GM08714 (cell line): ENCODE data around the gene GMIP.
"Not testable (repeated sequence)": the region's sequence is repeated elsewhere in the genome, so short reads cannot be mapped to it uniquely, and the experiment has no call there.

ENCODE experiments used
- H3K4me3 ChIP-seq: fragments of 200-500 bp; sonication (Bioruptor generic); 2 replicates; pipeline ENCODE4 v1.5.1; 2014; ENCODE audit warnings: mild to moderate bottlenecking, low read length, inconsistent platforms
- ZNF274 ChIP-seq: IDR thresholded peaks from 2 replicates; pipeline ENCODE4 v1.6.1; 2012; ENCODE audit warnings: mild to moderate bottlenecking, low read depth, low read length

GMIP gene

DNA sequence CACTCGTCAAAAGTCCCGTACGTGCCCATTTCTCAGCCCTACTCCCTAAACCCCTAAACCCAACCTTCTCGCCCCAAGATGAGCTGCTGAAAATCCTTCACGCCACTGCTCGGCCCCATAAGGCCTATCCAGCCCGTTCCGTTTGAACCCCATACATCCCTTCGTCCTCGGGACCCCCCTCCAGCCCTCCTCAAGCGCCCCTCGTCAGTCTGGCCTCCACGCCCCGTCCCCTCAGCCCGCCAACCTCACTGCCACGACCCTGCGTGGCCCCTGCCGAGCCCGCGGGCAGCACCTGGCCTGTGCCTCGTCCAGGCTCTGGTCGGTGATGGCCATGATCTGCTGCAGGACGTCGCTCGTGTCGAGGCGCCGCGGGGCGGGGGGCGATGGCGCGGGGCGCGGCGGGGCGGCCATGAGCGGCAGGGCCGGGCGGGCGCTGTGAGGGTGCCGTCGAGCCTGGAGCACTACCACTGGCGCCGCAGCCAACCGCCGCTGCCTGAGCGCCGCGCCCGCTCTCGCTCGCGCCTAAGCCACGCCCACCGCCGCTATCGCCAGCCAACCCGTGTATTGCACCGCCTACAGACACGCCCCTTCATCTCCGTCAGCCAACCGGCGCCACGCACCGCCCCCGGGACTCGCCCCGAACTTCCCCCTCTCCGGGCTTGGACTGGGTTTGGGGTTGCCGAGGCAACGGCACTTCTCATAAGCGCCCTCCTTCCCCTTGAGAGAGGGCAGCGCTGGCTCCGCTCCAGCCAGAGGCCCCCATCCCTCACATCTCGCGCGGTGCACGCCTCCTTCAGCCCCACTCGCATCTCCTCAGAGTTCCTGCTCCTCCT lies 25.0 kb downstream of the GMIP start, which contains the start of gene PBX4:
PBX4 (minus strand) TSS at position 469 of the 833 bp plus-strand sequence; CDS start at position 411, 58 bp downstream.
- peak within 1 kb of the TSS; percentile 23; the same call in 1 of the 2 replicates for H3K4me3 ChIP-seq
- TF ChIP-seq ZNF274: no peak

DNA sequence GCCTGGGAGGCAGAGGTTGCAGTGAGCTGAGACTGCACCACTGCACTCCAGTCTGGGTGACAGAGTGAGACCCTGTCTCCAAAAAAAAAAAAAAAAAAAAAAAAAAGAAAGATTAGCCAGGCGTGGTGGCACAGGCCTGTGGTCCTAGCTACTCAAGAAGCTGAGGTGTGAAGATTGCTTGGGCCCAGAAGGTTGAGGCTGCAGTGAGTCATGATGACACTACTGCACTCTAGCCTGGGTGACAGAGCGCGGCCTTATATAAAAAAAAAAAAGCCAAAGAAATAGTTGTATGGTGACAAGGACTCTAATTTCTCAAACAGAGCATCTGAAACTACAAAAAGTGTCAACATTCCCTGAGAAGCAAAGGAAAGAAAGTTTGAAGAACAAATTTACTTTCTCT lies 28.4 kb downstream of the GMIP start:
- H3K4me3 ChIP-seq: no peak overlapping the region
- TF ChIP-seq ZNF274: no peak

DNA sequence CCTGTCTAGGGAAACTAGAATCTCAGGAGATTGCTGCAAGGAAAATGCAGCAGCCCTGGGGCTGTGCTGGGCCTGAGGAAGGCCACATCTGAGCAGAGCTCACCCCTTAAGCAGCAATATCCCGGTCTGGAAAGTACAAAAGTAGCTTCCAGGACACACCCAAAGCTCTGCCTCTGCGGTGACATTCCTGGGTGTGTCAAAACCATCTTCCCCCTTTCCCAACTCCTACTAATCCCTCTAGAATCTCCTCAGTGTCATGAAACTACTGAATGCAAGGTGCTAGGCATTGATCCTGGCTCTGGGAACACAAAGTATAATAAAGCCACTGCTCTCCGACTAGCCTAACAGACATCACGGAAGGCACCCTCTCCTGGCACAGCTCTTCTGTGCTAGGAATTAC lies 30.0 kb downstream of the GMIP start:
- TF ChIP-seq ZNF274: no peak
- no peak overlapping the region for H3K4me3 ChIP-seq

DNA sequence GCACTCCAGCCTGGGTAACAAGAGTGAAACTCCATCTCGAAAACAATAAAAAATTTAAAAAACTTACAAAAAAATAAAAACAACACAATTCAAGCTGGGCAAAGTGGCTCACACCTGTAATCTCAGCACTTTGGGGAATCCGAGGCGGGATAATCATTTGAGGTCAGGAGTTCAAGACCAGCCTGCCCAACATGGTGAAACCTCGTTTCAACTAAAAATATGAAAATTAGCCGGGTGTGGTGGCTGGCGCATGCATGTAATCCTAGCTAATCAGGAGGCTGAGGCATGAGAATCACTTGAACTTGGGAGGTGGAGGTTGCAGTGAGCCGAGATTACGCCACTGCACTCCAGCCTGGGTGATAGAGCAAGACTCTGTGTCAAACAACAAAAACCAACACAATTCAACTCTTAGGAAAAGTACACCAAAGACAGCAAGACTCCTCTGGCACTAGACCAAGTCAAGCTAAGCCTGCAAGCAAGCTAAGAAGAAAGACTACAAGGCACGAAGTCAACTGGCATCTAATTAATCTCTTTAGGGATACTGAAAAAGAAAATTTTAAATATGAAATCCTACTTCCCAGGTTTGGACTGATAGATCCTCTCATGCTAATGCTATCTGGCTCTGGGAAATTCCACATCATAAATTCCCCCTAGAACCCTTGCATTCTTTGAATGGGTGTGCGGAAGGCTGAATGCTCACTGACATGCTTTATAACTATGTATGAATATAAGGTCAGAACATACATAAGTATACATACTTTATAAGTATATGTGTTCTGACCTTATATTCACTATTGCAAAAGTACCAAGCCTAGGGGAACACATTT lies 32.9 kb downstream of the GMIP start:
- no peak for TF ChIP-seq ZNF274
- H3K4me3 ChIP-seq: no peak overlapping the region

DNA sequence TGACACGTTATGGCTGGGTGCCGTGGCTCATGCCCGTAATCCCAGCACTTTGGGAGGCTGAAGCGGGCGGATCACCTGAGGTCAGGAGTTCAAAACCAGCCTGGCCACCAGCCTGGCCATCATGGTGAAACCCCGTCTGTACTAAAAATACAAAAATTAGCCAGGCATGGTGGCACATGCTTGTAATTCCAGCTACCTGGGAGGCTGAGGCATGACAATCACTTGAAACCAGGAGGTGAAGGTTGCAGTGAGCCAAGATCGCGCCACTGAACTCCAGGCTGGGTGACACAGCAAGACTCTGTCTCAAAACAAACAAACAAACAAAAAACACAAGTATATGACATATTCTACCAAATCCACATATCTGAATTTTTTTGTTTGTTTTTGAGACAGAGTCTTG lies 36.8 kb downstream of the GMIP start:
- H3K4me3 ChIP-seq: not testable (repeated sequence)

DNA sequence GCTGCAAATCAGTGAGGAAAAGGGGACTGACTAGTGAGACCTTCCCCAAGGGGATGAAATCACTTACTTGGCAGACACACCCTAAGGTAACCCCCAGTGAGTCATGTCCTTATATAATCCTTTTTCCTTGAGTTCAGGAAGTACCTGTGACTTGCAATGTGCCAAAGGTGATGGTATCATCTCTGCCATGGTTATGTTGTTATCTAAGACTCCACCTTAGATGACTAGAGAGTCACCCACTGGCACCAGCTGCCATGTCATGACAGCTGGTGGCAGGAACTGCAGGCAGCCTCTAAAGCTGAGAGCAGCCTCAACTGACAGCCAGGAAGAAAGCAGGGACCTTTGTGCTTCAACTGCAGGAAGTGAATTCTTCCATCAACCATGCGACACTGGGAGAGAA lies 37.4 kb downstream of the GMIP start:
- TF ChIP-seq ZNF274: no peak
- no peak overlapping the region for H3K4me3 ChIP-seq

DNA sequence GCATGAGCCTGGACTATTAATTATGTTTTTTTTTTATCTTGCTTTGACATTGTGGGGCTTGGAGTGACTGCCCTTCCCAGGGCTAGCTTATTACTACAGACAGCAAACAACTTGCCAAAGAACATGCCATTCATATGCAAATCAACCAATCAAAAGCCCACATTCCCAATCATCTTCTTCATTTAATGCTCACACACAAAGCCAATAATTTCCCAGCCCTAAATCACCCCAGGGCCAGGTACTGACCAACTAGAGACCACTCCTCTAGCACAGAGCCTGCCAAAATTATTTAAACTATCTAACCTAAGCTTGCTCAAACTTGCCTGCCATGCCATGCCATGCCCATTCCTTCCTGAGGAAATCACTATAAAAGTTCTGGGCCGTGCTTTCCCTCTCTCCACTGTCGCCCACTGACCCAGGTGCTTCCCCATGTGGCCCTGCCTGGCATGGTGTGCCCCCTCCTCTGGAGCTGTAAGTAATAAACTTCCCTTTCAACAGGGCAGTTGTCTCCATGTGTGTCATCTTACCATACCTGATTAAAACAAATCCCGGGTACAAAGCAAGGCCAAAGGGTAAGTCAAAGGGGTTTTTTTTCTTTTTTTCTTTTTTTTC lies 40.6 kb downstream of the GMIP start:
- no peak for TF ChIP-seq ZNF274

DNA sequence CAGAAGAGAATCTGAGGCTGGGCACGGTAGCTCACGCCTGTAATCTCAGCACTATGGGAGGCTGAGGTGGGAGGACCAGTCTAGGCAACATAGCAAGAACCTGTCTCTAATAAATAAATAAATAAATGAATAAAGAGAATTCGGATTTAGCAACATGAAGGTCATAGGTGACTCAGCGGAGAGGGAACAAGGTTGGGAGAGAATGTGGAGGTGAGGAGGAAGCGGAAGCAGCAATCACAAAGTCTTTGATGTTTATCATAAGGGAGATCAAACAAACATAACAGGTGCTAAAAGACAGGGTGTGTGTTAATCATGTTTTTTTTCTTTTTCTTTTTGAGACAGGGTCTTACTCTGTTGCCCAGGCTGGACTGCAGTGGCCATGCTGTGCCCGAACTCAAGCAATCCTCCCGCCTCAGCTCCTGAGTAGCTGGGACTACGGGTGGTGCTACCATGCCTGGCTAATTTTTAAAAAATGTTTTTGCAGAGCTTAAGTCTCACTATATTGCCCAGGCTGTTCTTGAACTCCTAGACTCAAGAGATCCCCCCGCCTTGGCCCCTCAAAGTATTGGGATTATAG lies 41.2 kb downstream of the GMIP start:
- no peak overlapping the region for H3K4me3 ChIP-seq
- TF ChIP-seq ZNF274: no peak

More for the DNA sequence above, 40.6 kb downstream of the GMIP start:
- no peak overlapping the region for H3K4me3 ChIP-seq

DNA sequence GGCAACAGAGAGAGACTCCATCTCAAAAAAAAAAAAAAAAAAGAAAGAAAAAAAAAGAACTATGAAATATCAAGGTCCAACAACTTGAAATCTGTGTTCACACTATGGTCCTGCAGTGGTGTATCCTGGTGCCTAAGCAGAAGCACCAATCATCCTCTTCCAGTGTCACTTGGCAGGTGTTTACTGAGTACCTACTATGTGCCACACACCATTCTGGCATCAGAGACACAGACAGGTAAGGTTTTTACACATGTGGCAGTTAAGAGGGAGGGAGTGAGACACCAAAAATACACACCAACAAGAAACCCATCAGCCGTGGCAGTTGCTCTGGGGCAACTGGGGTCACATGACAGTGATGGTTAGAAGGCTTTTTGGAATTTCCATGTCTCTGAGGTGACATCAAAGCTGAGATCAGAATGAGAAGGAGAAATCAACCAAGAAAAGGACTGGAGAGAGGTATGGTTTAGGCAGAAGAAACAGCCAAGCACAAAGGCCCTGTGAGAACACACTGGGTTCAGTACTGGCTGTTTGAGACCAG lies 42.6 kb downstream of the GMIP start:
- TF ChIP-seq ZNF274: no peak
- H3K4me3 ChIP-seq: no peak overlapping the region

DNA sequence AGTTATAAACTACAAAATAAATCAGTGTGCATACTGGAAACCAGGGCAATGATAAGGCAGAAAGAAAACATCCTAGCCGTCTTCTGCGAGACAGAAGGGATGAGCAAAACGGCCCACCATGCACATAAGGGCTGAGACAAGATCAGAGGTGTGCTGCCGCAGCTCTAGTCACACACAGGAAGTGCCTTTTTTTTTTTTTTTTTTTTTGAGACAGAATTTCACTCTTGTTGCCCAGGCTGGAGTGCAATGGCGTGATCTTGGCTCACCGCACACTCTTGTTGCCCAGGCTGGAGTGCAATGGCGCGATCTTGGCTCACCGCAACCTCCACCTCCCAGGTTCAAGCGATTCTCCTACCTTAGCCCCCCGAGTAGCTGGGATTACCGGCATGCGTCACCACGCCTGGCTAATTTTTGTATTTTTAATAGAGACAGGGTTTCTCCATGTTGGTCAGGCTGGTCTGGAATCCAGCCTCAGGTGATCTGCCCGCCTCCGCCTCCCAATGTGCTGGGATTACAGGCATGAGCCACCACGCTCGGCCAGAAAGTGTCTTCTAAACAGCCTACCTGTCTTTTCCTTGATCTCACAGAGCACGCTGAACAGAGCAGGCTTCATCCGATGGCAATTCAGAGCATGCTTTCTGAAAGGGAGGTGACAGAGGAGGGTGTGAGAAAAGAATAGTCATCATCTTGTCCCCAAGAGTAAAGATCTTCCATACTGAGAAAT lies 44.6 kb downstream of the GMIP start:
- not testable (repeated sequence) for H3K4me3 ChIP-seq

DNA sequence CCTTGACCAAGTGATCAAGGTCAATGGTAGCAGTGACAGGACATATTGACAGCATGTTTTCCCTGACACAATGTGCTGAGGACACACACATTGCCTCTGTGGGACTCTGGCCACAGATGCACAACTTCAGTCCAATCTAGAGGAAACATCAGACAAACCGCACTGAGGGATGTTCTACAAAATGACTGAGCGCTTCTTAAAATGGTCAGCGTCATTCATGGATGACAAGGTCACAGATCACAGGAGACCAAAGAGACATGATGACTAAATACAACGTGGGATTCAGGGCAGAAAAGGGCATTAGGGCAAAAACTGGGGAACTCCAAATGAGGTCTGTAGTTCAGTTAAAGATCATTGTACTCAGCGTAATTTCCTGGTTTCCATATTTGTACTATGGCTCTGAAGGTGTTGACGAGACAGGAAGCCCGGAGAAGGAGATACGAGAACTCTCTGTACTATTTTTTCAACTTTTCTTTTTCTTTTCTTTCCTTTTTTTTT lies 45.6 kb downstream of the GMIP start:
- no peak overlapping the region for H3K4me3 ChIP-seq
- TF ChIP-seq ZNF274: no peak

DNA sequence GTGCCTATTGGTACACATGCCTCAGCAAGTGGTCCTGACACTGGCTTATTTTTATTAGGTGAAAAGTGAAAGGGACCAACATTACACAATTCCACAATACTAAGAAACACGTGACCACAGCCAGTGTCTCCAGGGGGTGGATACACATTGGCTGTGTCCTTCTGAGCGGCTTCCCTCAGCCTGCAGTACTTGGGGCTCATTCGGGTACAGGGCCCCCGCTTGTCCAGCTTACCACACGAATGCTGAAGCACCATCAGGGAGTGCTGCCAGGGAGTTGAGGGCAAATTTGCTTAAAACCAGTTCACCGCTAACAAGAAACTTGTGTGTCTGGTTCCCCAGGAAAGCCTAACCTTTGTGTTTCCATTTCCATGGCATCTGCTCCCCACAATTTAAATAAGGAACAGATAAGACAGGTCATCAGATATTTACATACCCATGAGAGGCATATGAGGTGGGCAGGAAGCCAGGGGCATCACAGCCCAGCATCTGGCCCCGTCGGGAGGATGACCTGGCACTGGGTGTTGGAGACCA lies 48.2 kb downstream of the GMIP start:
- no peak for TF ChIP-seq ZNF274
- H3K4me3 ChIP-seq: no peak overlapping the region

DNA sequence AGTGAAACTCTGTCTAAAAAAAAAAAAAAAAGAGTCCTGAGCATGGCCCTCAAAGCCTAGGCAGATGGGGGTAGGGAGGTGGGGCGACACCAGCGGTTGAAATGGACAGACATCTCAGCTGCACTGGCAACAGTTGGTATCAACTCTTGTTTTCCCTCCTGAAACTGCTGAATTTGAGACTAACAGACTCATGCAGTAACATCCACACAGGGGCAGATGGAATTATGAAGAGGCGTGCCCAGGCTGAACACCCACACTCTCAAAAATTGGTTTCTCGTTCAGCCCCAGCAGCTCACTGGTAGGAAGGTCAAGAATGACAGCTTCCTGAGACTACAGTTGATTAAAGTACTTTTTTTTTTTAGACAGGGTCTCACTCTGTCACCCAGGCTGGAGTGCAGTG lies 49.1 kb downstream of the GMIP start:
- no peak overlapping the region for H3K4me3 ChIP-seq
- no peak for TF ChIP-seq ZNF274

DNA sequence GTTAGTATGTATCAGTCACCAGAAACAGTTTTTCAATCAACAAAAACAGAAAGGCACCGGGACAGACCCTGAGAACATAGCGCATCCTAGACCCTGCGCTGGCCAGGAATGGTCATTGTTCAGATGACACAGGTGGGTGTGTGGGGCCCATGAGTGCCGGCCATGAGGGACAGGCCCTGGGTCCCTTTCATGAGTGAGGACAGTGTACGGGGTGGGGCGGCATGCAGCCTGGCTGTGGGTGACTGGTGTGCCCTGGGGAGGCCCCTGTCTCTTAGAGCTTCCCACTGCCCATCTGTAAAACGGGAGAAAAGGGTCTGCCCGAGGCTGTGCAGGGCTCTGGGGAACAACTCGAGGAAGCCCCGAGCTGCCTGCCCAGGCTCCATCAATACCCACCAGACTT lies 50.8 kb downstream of the GMIP start:
- no peak for TF ChIP-seq ZNF274
- H3K4me3 ChIP-seq: no peak overlapping the region
